Measurements from ENCODE around the gene RSRC1. TPM values are rescaled to one million over a fixed set of nuclear protein-coding genes. Genes with fewer than 3 reads are reported as not detected.
A peak's percentile ranks its signal among the peaks of the same experiment; 100 is the strongest.

Gene RSRC1
- total and polyA plus RNA-seq, 2 of the 13 experiments (the other 11 are each of a cell fraction or from before 2014, with no cell fraction given): 4.9 to 63.0 TPM

- TF ChIP-seq ZNF33A (CRISPR knock-in tag; IDR thresholded peaks at IDR 0.05; ENCODE audit: borderline replicate concordance) (no peak), ZNF720 (CRISPR knock-in tag; IDR thresholded peaks at IDR 0.05) (peak; percentile 87), MIXL1 (CRISPR knock-in tag; IDR thresholded peaks at IDR 0.05) (peak; percentile 78; the same call in 1 of the 2 replicates), PTBP1 (IDR thresholded peaks at IDR 0.05; ENCODE audit: low read depth, low read length, poor library complexity, severe bottlenecking) (peak; percentile 6), PHB2 (IDR thresholded peaks at IDR 0.05; ENCODE audit: partially characterized antibody) (no peak), ZKSCAN1 (IDR thresholded peaks at IDR 0.05; ENCODE audit: low read length) (no peak), PAWR (CRISPR knock-in tag; IDR thresholded peaks at IDR 0.05; ENCODE audit: borderline replicate concordance) (peak; percentile 61; the same call in 1 of the 2 replicates), ZNF33B (CRISPR knock-in tag; IDR thresholded peaks at IDR 0.05) (peak; percentile 93), ZC3H4 (CRISPR knock-in tag; IDR thresholded peaks at IDR 0.05; ENCODE audit: borderline replicate concordance) (no peak; the same call in 1 of the 2 replicates), ZNF609 (CRISPR knock-in tag; IDR thresholded peaks at IDR 0.05; ENCODE audit: borderline replicate concordance) (peak; percentile 60), ZNF512 (CRISPR knock-in tag; IDR thresholded peaks at IDR 0.05) (peak; percentile 66; the same call in 1 of the 2 replicates), RFX5 (IDR thresholded peaks at IDR 0.05; ENCODE audit: low read depth, low read length) (no peak), HNRNPLL (IDR thresholded peaks at IDR 0.05; ENCODE audit: low read depth, low read length, poor library complexity, severe bottlenecking) (peak; percentile 93), TCF7 (IDR thresholded peaks at IDR 0.05; ENCODE audit: low read depth) (no peak), CSRNP1 (CRISPR knock-in tag; IDR thresholded peaks at IDR 0.05) (peak; percentile 93), ZNF546 (CRISPR knock-in tag; conservative IDR thresholded peaks at IDR 0.05) (peak; percentile 78; the same call in 1 of the 2 replicates), CBX1 (IDR thresholded peaks at IDR 0.05; ENCODE audit: low read depth) (peak; percentile 63), EP300 (IDR thresholded peaks at IDR 0.05; ENCODE audit: low read depth in 2 of 2, low read length in 2 of 2) (no peak), EP300 (CRISPR knock-in tag; IDR thresholded peaks at IDR 0.05; ENCODE audit: borderline replicate concordance) (0 out of 2 replicates have a peak, but pooled peaks have one; percentile 8), ZNF572 (CRISPR knock-in tag; IDR thresholded peaks at IDR 0.05) (peak; percentile 89), ZNF367 (CRISPR knock-in tag; IDR thresholded peaks at IDR 0.05; ENCODE audit: borderline replicate concordance) (peak; percentile 80; the same call in 1 of the 2 replicates), ZNF629 (CRISPR knock-in tag; conservative IDR thresholded peaks at IDR 0.05) (no peak; the same call in 1 of the 2 replicates)
Observed at GRCh38 chr3:158097593-158098308, 12.1 kb upstream of the RSRC1 start (continued).

All from HepG2 (cell line).